ENCODE data around the gene FALEC.
"Not testable (repeated sequence)": the region's sequence is repeated elsewhere in the genome, so short reads cannot be mapped to it uniquely, and the experiment has no call there.

FALEC gene

GRCh38 chr1:150560576-150561253 lies 45.2 kb downstream of the FALEC start:
- DNase-seq: peak; percentile 47

DNA sequence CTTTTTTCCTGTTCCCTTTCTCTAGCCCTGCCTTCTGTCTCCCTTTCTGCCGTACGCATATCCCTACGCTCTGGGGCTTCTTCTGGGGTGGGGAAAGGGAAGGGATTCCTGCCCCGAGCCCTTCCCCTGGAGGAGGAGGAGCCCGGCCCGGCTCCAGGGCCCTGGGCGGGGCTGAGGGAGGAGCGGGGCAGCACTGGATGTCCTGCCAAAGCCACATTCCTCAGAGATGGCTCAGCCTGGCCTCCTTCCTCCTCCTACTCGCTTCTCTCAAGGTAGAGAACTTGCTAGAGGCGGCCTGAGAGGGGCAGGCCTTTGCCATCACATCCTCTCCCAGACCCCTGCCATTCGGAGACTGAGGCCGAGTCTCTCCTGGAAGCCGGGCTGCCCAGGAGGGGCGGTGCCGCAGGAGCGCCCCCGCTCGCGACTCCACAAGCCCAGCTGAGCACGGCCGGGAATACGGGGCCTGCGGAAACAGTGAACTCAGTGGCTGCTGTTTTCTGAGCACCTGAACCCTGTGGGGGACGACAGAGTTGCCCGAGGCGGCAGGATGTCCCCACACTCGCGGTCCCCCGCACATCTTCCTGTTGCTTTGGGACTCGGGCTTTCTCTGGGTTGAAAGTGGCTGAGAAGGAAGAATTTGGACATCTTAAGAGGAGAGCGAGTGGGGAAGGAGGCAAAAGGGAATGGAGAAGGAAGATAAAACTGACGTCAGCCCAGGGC lies 45.9 kb downstream of the FALEC start:
- DNase-seq: peak; percentile 40

GRCh38 chr1:150561974-150562445 lies 46.5 kb downstream of the FALEC start:
- peak; percentile 46 for DNase-seq

DNA sequence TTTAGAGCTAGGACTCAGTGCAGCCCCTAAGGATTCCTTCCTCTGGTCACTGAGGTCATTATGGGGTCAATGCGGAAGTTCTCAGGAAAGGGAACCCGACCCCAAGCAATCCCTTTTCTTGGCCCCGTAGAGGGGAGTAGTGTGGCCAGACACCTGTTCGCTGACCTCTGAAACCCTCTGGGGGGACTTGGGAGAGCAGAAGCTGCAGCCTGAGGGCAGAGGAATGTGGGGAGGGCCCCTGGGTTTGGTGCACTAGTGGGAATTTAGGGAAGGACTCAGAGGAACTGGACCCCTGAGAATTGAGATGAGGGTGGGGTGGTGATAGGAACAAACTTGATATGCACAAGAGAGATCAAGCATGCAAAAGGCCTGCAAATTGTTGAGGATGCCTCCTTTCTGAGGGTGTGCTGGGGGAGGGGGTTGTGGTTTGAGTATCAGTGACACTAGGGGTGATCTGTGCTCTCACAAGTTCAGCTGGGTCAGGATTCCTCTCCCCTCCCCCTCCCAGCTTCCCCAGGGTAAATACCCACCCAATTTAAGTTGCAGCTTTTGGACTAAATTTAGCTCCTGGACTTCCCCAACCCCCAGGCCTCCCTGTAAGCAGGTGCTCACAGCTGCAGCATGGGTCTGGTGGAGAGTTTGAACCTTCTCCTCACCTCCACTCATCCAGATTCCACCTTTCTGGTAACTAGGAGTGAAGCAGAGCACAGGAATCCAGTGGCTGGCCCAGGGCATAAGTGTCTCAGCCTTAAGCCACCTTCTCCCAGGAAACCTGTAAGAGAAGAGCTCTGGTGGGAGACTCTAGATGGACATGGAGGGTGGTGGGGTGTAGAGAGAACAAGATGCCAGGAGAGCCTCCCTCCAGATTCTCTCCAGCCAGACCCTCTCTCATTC lies 47.1 kb downstream of the FALEC start:
- no peak for DNase-seq

DNA sequence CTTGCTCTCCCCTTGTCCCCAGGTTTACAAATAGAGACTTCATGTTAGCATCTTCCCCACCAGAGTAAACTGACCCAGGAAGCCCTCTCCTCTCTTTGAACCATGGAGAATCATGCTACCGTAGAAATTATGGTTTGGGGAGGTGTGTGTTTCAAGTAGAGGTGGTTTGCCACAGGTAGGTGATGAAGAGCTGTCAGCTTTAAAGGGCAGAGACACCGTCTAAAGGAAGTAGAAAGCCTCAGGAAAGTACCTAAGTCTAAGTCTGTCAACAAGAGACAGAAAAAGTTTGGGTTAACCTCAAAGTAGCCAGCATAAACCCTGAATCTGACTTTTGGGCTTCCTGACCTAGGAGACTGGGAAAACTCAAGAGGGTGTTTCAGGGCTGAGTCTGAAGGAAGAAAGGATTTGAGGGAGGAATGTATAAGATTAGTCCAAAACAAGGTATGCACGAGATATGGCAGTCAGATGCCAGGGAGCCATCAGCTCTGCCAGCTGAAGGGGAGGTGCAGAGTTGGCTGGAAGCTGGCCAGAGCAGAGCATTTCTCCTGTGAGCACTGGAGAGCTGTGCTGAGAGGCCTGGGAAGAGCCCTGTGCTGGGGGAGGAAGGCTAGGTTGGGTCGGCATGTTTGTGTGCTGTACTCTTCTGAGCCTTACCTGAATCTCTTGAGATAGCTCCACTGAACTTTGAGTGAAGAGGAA lies 47.9 kb downstream of the FALEC start:
- no peak for DNase-seq

DNA sequence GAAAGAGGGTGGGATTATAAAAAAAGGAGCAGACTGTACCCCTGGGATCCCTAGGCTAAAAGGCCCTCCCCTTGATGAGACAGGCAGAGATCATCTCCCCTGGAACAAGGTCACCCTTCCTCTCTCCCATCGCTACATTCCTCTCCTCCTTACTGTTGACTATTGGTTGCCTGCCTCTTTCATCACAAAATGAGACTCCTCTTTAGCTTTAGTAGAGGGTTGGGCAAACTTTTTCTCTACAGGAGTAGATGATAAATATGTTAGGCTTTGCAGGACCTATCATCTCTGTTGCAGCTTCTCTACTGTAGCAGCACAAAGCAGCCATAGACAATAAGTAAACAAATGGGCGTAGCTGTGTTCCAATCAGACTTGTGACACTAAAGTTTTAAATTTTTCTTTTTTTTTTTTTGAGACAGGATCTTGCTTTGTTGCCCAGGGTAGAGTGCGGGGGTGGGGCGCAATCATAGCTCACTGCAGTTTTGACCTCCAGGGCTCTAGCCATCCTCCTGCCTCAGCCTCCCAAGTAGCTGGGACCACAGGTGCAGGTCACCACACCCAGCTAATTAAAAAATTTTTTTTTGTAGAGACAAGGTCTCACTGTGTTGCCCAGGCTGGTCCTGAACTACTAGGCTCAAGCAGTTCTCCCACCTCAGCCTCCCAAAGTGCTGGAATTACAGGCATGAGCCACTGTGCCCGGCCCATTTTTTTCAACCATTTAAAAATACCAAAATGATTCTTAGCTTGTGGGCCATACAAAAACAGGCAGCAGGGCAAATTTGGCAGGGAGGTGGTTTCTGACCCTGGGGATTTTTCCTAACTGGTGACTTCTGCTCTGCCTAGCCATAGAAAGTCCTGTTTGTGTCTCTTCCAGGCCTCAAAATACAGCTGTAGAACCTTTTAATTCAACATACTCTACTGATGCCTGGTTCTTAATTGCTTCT lies 48.8 kb downstream of the FALEC start:
- DNase-seq: no peak

GRCh38 chr1:150565240-150565991 lies 49.9 kb downstream of the FALEC start:
- not testable (repeated sequence) for DNase-seq

DNA sequence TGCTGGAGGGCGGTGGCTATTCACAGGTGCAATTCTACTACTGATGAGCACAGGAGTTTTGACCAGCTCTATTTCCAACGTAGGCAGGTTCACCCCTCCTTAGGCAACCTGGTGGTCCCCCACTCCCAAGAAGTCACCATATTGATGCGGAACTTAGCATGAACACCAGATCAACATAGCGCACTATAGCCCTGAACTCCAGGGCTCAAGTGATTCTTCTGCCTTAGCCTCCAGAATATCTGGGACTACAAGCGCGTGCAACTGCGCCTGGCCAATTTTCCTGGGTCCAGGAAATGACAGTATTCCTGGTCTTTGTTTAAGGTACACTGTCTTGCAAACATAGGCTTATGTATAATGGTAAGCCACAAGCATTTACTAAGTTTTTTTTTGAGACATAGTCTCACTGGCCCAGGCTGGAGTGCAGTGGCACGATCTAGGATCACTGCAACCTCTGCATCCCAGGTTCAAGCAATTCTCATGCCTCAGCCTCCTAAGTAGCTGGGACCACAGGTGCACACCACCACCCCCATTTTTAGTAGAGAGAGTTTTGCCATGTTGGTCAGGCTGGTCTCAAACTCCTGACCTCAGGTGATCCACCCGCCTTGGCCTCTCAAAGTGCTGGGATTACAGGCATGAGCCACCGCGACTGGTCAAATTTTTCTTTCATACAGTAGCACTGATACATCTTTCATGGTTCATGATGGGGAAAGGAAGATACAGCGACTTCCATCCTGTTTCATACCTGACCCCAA lies 51.2 kb downstream of the FALEC start:
- DNase-seq: no peak

DNA sequence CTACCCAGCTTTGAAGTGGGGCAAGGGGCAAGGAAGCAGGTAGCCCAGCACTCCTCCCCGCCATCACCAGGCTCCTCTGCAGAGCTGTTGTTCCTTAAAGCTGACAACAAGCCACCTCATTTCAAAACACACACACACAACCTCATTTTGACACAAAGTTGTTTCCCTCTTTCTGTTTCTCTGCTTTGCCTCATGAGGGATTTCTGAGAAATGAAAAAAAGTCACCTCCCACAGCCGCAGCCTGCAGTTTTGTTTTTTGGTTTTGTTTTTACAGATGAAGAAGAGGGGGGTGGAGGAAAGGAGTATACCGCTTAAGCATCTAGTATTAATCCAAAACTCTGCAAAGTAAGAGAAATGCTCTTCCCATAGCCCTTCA lies 51.8 kb downstream of the FALEC start:
- no peak for DNase-seq

- no peak for DNase-seq
Measured at GRCh38 chr1:150567717-150568593, 52.4 kb downstream of the FALEC start.

GRCh38 chr1:150568594-150568966 lies 53.0 kb downstream of the FALEC start:
- no peak for DNase-seq

DNA sequence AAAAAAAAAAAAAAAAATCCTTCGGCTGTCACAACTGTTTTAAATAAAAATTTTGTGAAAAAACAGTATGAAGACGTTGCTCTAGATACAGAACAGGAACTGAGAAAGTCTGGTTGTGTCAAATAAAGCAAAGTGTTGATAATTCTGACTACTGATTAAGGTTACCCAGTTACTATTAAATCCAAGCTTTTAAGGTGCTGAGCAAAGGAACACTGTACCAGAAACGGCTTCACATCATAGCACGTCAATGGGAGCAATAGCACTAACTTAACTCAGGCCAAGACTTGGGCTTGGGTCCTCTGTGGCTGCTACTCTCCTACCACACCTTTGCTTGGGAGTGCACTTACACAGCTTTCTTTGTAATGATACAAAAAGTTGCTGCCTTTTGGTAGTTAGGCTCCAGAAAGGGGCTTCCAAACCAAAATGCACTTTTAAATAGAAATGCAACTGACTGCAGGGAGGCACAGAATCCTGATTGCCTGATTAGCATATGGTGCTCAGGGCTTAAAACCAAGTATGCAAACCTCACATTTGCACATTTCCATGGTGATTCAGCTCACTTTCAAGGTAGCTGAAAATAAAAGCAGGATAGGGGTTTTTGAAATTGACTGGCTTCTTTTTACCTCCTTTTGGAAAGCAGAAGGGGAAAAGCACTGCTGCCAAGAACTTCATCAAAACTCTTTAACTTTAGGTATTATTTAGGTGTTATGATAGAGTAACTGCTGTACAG lies 57.5 kb downstream of the FALEC start:
- DNase-seq: no peak

DNA sequence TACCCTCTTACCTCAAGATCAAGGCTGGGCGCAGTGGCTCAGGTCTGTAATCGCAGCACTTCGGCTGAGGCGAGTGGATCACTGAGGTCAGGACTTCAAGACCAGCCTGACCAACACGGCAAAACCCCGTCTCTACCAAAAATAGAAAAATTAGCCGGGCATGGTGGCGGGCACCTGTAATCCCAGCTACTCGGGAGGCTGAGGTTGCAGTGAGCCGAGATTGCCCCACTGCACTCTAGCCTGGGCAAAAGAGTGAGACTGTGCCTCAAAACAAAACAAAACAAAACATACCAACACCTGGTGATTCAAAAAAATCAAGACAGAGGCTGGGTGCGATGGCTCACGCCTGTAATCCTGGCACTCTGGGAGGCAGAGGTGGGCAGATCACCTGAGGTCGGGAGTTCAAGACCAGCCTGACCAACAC lies 58.1 kb downstream of the FALEC start:
- DNase-seq: not testable (repeated sequence)

DNA sequence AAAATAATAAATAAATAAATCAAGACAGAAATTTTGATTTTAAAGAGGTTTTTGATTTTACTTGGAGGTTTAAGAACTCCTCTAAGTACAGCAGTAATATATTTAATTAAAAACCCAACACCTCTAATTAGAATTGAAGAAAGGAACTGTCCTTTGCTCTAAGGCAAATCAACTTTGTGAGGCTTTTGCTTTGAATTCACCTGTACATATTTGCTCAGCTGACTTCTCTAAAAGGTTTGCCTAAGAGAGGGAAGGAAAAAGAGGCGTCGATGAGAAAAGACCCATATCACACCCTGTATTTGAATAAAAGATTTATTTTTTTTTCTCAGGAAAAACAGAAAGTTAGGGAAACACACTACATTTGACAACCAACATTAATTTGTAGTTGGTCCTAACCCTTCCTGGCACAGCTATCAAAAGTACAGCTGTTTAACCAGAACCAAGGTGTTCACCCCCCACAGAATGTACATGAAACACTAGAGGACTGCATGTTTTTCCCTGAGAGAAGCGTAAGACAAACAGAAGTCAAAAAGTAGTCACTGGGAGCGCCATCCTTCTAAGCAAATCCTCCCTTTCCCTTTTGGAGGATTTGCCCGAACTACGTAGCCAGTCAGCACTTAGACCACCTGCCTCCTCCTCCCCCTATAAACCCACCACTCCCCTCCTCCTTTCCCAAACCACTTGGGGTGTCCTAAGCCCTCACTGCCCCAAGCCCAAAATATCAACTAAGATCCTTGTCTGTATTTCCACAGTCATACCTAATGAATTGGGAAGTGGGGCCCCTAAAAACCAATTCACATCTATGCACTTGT lies 58.9 kb downstream of the FALEC start:
- DNase-seq: no peak

- DNase-seq: no peak
Measured at GRCh38 chr1:150575072-150575489, 59.5 kb downstream of the FALEC start.

GRCh38 chr1:150575518-150576366 lies 60.2 kb downstream of the FALEC start:
- DNase-seq: no peak
